GM19438 (cell line): Measurements from ENCODE around the gene KCNG3.

Experiments
- ATAC-seq: cut with Tn5 transposase; IDR thresholded peaks from one replicate; pipeline ENCODE4 v1.9.1; 2021; ENCODE audit warnings: low read depth; ENCODE audit not compliant: unreplicated experiment

KCNG3 gene

DNA sequence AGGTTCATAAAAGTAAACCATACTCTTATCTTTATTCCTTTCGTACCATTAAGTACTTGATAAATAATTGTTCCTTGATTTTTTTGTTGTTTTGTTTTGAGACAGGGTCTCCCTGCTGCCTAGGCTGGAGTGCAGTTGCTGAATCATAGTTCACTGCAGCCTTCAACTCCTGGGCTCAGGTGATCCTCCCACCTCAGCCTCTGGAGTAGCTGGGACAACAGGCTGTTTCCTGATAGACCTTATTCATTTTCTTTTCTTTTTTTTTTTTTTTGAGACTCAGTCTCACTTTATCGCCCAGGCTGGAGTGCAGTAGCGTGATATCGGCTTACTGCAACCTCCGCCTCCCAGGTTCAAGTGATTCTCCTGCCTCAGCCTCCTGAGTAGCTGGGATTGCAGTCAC lies 5.5 kb downstream of the KCNG3 start:
- no peak for ATAC-seq

DNA sequence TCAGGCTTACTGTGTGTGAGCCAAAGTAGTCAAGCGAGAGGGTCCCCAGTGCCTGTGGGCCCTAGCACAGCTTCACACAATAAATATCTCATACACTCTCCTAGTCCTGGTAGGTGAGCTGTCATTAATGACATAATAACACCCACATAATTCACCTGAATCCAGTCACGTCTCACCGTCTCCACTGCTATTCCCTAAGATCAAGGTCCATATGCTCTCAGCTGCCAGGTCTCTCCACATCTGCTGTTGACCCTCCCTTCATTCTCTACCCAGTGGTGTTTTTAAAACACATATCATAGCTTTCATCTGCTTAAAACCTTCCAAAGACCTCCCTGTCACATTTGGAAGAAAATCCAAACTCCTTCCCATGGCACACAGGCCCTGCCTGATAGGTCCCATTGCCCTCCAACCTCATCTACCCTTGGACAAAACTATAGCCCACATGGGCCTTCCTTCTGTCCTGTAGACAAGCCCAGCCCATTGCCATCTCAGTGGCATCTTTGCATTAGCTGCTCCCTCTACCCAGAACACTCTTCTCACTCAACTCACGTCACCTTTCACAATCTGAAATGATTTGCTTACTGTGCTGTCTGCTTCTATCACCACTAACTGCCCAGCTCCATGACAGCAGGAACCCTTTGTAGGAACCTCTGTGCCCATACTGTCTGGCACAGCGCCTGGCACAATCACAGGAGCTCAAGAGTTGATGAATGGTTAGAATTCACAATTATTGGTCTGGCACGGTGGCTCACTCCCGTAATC lies 7.5 kb downstream of the KCNG3 start:
- ATAC-seq, result no peak

DNA sequence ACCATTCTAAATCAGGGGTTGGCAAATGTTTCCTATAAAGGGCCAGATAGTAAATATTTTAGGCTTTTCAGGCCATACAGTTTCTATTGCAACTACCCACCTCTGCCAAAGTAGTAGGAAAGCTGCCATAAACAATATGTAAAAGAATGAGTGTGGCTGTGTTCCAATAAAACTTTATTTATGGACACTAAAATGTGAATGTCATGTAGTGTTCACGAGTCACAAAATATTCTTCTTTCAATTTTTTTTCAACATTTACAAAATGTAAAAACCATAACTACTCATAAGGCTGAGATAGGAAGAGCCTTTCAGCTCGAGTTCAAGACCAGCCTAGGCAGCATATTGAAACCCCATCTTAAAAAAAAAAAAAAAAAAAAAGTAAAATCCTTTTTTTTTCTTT lies 13.4 kb downstream of the KCNG3 start:
- no peak for ATAC-seq

DNA sequence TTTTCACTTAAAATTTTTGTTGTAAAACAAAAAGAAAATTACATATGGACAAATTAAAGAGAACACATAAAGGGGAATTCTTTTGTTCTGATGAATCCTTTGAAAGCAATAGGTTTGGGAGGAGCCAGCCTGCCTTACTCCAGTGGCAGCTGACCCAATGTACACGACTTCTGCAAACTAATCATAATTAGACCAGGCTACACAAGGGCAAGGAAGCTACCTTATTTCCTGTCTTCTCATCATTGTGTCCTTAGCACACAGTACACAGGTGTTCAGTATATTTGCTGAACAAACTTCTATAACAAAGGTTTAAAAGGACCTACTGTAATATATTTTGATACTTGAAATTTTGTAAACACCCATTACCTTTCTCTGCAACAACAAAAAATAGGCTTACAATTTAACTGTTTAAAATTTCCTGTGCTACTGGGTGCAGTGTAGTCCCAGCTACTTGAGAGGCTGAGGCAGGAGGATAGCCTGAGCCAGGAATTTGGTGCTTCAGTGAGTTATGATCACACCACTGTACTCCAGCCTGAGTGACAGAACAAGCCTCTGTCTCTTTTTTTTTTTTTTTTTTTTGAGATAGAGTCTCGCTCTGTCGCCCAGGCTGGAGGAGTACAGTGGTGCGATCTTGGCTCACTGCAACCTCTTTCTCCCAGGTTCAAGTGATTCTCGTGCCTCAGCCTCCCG lies 18.9 kb downstream of the KCNG3 start:
- no peak for ATAC-seq

DNA sequence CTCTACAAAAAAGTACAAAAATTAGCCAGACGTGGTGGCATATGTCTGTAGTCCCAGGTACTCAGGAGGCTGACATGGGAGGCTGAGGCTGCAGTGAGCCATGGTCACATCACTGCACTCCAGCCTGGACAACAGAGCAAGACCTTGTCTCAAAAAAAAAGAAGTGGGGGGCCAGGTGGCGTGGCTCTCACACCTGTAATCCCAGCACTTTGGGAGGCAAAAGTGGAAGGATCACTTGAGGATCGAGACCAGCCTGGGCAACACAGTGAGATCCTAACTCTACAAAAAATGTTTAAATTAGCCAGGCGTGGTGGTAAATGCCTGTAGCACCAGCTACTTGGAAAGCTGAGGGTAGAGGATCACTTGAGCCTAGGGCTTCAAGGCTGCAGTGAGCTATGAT lies 23.1 kb downstream of the KCNG3 start:
- no peak for ATAC-seq

DNA sequence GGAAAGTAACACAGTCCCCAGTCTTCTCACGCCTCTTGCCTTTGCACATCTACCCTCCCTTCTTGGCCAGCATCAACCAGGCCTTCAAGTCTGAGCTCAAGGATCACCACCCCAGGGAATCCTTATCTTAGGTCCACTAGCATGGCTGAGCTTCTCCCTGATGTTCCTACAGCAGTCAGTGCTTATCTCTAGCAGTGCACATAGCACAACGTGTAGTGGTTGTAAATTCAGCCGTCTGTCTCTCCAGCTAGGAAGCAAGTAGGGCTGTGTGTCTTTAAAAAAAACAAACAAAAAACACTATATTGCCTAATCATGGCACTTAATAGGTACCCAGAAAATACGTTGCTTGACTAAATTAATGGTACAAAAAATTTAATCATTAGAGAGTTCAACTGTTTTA lies 29.2 kb downstream of the KCNG3 start:
- ATAC-seq, result no peak

DNA sequence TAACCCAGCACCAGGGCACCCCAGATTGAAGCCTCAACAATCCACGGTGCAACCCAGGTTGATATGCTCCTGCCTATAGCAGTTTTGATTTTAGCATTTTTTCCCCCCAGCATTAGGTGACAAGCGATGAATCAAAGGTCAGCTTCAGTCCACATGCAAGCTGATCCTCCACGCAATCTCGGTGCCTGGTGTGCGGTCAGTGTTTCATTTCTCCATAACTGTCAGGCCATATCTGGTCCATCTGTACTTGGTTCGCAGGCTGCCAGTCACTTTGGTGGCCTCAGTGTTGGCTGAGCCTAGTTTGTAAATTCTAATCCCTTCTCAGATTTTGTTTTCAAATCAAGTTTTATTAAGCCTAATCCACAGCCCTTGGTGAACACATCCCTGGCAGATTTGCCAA lies 30.2 kb downstream of the KCNG3 start:
- ATAC-seq, result no peak

DNA sequence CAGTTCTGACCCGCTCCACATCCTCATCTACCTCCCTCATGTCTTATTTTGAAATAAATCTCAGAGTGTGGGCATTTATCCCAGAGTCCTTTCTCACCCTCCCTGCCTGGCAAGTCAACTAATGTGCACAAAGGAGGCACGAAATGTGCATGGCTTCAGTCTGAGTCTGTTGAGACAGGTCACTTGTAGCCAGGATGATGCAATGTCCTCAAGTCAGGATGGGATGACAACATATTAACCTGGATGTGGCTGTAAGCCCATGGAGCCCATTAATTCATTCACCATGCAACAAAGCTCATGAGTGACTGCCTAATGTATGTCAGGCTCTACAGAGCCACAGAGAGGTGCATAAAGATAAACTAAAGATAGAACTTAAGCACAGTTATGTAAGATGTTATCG lies 34.5 kb downstream of the KCNG3 start:
- ATAC-seq, result no peak

DNA sequence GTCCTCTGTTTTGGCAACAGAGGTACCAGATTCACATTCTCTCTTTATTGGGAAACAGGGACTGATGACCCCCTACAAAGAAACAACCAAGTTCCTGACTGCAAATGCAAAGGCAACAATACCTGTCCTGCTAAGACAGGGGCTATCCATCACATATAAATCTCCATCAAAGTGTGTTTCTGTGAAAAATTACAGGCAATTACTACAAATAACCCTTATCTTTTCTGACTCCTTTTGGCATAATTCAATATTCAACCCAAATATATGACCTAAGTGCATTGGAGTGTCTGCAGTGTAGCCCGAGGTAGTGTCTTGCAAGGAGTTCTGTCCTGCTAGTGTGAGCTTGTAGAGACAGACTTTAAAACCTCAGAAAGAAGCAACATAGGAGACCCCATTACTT lies 35.4 kb downstream of the KCNG3 start:
- no peak for ATAC-seq

DNA sequence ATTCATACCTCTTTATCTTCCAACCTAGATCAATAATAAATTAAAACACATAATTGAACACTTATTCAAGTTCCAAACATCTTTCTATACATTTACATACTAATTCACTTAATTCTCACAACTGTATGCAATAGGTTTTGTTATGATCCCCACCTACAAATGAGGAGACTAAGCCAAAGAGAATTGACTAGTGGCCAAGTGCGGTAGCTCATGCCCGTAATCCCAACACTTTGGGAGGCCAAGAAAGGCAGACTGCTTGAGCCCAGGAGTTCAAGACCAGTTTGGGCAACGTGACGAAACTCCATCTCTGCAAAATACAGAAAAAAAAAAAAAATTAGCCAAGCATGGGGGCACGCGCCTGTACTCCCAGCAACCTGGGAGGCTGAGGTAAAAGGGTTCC lies 36.8 kb downstream of the KCNG3 start:
- ATAC-seq, result no peak

DNA sequence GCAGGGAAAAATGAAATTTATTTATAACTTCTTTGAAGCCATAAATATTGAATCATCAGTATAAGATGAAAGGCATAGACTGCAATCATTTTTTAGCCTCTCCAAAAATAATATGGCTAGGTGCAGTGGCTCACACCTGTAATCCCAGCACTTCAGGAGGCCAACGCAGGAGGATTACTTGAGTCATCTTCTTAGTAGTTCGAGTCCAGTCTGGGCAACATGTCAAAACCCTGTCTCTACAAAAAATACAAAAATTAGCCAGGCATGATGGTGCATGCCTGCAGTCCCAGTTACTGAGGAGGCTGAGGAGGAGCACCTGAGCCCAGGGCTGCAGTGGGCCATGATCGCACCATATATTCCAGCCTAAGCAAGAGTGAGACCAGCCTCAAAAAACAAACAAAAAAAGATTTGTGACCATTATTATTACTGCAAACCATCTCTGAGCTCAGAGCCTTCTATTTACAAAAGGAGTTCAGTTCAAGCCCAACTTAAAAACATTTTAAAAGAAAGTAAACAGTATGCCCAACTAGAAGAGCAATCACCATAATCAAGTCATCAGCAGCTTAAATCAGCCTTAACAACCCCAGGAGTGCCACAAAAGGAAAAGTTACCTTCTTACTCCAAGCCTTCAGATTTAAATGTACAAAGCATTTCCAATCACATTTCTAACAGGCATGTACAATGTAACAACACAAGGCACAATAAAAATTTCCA lies 37.5 kb downstream of the KCNG3 start:
- ATAC-seq, result no peak

DNA sequence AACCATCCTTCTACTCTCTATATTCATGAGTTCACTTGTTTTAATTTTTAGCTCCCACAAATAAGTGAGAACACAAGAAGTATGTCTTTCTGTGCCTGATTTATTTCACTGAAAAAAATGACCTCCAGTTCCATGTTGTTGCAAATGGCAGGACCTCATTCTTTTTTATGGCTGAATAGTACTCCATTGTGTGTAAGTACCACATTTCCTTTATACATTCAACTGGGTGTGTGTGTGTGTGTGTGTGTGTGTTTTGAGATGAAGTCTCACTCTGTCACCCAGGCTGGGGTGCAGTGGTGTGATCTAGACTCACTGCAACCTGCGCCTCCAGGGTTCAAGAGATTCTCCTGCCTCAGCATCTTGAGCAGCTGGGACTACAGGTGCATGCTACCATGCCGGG lies 41.2 kb downstream of the KCNG3 start:
- ATAC-seq, result no peak

DNA sequence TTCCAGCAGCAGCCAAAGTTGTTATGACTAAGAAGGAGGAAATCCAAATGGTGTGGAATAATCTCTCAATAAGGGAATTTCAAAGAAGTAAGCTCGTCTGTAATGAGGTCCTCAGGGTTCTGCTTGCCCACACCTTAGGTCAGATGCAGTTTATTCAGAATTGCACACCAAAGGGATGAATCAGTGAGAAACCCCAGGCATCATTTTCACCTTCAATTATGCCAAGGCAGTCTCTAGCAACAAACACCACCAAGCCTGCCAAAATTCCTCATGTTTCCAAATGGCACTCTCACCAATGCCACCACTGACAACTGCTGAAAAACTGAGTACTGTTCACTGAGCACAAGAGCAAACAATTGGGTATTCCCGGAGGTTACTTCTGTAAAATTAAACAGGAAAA lies 43.6 kb downstream of the KCNG3 start:
- no peak for ATAC-seq

DNA sequence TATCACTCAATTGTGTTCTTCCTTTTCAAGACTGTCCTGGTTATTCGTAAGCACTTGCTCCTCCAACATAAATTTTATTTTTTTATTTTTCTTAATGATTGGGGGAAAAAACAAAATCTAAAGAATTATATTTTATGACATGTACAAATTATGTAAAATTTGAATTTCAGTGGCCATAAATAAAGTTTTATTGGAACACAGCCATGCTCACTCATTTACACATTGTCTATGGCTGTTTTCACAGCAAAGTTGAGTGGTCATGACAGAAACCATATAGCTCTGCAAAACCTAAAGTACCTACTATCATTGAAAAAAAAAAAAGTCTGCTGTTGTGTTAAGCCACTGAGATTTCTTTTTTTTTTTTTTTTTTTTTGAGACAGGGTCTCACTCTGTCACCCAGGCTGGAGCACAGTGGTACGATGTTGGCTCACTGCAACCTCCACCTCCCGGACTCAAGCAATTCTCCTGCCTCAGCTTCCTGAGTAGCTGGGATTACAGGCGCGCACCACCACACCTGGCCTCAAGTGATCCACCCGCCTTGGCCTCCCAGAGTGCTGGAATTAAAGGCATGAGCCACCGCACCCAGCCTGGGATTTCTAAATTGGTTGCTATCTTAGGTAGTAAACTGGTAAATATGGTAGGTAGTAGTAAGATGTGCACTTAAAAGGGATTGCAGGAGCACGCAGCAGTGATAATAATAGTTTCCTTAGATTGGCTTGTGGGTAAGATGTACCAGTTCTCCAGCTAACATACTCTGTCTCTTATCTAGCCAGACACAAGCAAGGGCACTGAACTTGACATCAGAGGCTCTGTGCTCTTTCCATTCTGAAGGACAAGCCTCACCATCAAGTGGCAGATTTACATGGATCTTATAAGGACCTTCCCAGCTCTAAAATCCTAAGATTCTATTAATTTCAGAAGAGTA lies 44.4 kb downstream of the KCNG3 start:
- ATAC-seq, result no peak

DNA sequence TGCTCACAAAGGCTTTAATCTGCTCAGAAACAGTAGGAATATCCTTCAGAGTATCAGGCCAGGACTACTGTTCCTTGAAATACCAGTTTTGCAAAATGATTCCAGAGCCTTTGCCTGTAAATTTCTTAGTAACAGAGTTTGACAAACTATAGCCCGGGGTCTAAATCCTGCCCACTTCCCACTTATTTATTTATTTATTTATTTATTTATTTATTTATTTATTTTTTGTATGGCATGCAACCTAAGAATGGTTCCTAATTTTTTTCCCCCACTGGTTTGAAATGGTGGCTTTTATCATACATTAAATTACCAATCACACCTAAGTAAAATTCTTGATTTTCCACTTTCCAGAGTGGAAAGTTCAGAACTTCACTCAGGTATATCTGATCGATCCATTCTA lies 45.6 kb downstream of the KCNG3 start:
- ATAC-seq, result no peak

DNA sequence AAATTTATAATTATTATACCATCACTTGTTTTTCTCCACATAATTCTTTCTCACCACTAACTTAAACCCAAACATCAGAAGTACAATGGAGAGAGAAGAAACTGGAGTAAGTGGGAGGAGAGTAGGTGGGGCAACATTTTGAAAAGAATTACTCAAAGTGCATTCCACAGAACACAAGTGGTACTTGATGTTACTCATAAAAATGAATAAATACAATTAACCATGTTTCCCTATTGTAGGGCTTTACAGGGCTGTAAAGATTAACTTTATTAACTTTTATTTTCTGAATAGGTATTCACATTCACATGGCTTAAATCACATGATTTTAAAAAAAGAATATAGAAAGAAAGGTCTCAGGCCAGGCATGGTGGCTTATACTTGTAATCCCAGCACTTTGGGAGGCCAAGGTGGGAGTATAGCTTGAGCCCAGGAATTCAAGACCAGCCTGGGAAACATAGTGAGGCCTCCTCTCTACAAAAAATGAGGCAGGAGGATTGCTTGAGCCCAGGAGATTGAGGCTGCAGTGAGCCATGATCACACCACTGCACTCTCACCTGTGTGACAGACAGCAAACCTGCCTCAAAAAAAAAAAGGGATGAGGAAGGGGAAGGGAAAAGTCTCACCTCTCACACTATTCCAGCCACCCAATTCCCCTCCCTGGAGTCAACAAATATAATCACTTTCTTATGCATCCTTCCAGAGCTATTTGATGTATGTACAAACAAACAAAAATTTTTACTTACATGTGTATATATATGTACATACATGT lies 47.1 kb downstream of the KCNG3 start:
- ATAC-seq, result no peak

DNA sequence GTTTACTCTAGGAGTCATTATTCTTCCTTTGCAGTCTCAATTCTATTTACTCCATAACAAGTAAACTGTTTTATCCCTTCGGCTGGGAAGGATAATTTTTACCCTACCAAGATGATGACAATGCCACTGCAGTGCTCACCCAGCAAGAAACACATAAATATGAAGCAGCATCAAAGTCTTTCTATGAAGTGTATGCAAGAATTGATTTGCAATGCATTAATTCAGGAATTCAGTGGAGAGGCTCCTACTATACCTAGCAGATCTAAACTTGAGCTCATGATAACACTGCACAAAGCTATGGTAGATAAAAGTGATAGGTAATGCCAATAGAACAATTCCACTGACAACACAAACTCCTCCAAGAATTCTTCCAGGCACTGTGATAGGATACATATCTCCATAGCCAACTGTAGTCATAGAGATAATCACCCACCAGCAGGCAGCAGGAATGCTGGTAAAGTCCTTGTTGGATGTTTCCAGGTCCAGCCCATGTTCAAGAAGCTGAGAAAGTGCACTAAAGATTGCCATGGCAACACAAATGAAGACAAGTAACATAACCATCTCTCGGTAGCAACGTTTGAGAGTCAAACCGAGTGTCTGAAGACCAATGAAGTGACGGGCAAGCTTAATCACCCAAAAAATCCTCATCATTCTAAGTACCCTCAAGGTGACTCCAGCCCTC lies 49.9 kb downstream of the KCNG3 start:
- ATAC-seq, result no peak

DNA sequence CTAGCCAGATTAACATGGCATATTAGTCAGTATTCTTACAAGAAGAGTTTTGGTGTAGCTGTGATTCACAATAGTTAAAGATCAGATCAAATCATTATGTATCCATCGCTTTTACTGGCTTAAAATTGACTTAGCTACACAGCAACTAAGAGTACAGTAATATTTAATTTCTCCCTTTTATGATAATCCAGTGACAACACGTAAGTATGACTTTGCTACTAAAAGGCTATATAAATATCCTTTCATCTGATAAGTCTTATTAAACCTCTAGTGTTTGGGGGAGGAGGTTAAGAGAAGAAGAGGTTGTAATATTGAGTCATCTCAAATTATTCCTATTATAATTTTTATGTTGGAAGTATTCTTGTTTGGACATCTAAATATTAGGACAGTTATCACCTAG lies 51.0 kb downstream of the KCNG3 start:
- no peak for ATAC-seq

DNA sequence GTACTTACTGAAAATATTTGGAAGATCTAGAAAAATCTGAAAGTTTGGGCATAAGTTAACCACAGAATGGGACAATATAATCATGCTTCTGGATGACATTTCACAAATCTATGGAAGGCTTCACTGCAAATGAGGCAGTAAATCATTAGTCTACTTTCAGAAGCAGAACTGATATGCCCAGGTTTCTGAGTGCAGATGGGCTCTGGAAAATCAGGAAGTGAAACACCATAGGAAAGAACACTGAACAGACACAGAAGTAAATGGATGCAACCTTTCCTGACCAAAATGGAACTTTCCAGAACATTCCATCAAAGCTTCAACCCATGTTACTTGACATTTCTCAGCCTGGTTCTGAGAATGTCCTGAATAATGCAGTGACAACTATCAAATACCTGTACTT lies 55.1 kb downstream of the KCNG3 start:
- no peak for ATAC-seq
